Tibial nerve (tissue), 4 donors: ENCODE results near the gene NDUFB6.

Source experiments
- EP300 ChIP-seq, 2 donors: sonication (generic); formaldehyde crosslinking; IDR thresholded peaks; one replicate each; pipeline ENCODE4 v1.6.1; 2017; ENCODE audit warnings: antibody characterized with exemption in 2 of 2, mild to moderate bottlenecking in 1 of 2
- POLR2A ChIP-seq, 2 donors: fragments of 450-650 bp; IDR thresholded peaks; one replicate each; pipeline ENCODE4 v1.6.1; 2017; ENCODE audit warnings: antibody characterized with exemption in 2 of 2, mild to moderate bottlenecking in 2 of 2, moderate library complexity in 2 of 2
- TF ChIP-seq, protein P1 (sequence below), 5 experiments: fragments of 200-600 bp in 3 of 5; fragments of 450-650 bp in 2 of 5; sonication (generic) in 3 of 5; IDR thresholded peaks; one replicate each; pipeline ENCODE4 v1.5.1; 2016 to 2019; ENCODE audit warnings: antibody characterized with exemption in 5 of 5, mild to moderate bottlenecking in 3 of 5, moderate library complexity in 2 of 5

DNA sequence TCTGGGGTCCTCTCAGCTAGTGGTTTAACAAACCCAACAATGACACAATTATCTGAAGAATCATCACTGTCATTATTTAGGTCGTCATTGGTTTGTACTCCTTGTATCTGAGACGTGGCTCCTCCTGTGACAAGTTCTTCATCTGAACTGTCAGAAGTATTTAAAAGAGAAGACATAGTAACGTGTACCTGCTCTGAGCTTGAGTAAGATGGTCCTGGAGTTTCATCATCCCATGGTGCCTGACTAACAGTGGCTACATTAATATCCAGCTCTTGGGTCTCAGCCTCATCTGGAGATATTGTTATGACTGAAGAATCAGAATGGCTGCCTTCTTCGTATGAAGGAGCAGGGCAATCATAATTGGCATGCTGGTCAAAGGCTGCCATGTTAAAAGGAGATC lies 29.9 kb downstream of the NDUFB6 start:
- TF ChIP-seq, protein P1, sequence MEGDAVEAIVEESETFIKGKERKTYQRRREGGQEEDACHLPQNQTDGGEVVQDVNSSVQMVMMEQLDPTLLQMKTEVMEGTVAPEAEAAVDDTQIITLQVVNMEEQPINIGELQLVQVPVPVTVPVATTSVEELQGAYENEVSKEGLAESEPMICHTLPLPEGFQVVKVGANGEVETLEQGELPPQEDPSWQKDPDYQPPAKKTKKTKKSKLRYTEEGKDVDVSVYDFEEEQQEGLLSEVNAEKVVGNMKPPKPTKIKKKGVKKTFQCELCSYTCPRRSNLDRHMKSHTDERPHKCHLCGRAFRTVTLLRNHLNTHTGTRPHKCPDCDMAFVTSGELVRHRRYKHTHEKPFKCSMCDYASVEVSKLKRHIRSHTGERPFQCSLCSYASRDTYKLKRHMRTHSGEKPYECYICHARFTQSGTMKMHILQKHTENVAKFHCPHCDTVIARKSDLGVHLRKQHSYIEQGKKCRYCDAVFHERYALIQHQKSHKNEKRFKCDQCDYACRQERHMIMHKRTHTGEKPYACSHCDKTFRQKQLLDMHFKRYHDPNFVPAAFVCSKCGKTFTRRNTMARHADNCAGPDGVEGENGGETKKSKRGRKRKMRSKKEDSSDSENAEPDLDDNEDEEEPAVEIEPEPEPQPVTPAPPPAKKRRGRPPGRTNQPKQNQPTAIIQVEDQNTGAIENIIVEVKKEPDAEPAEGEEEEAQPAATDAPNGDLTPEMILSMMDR (IDR thresholded peaks at IDR 0.05) = no peak
- TF ChIP-seq POLR2A (IDR thresholded peaks at IDR 0.05) (no peak), EP300 (IDR thresholded peaks at IDR 0.05) (no peak)
